ENCODE measurements around the gene STAT4. TPM values are rescaled to one million over a fixed set of nuclear protein-coding genes. Genes with fewer than 3 reads are reported as not detected.

STAT4 gene
- total RNA-seq, 4 donors from 2014 or later, result 3.1 to 9.1 TPM; not detected in 2

DNA sequence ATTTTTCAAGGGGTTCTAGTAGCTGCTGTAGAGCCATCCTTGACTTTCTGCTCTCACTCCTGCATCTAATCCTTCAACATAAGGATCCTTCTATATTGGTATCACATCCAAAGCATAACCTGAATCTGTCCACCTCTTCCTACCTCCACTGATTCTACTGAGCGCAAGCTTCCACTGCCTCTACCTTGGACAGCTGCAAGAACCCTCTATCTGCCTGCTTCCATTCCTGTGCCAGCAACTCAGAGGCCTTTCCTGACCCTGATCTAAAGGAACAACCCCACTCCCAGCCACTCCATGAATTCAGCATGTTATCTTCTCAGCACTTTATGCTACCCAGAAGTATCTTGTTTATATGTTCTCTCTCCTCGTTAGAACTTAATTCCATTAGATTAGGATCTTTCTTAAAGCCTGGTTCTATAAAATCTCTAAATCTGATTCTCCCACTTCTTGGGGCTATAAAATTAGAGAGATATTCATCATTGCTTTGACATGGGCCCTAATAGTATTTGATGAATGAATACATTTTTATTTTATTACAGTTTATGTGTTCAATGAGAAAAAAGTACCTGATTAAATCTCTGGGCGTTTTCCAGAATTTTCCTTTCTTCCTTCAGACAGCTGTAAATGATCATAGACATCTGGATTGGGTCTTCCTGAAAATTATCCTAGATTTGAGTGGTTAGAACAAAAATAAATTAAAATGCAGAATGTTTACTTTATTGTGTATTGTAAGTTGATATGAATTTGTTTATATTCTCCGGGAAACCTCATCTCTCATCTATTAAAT lies 143.6 kb downstream of the STAT4 start:
- intact Hi-C loops (cut with DNase I; ENCODE audit: low total_unique reads) (no loop called here), in situ Hi-C loops (cut with MboI; ENCODE audit: low pct_ligation_motif_present in 1 of 4, low pct_unique_long_range_greater_than_20kb in 1 of 4, low sequenced_read_pairs in 3 of 4) (loop anchor here in 1 of 4 donors (25.0 kb wide), 1 partner anchor 120 kb away; the partner anchor contains the start of gene GLS)
- Histone ChIP-seq H3K27ac (no peak overlapping the region), H3K4me1 (peaks cover 0 to 29% (median 8%) of the 10 kb centered on the region in 4 donors), H3K36me3 (peaks cover 0 to 64% (median 30%) of the 10 kb centered on the region in 4 donors), H3K9me3 (no peaks in the 10 kb centered on the region), H3K27me3 (no peaks in the 10 kb centered on the region), H3K4me3 (no peak overlapping the region)
- no peak for DNase-seq
- WGBS, 2 donors (ENCODE audit: low coverage in 1 of 2), result 80 to 81% methylated on average over 3 to 4 of the region's 4 CpGs
- no peak for TF ChIP-seq POLR2A (IDR thresholded peaks at IDR 0.05)
- no peak for TF ChIP-seq POLR2AphosphoS5 (IDR thresholded peaks at IDR 0.05)
- TF ChIP-seq EP300 (IDR thresholded peaks at IDR 0.05; ENCODE audit: low read depth), result no peak
- TF ChIP-seq, protein P1, sequence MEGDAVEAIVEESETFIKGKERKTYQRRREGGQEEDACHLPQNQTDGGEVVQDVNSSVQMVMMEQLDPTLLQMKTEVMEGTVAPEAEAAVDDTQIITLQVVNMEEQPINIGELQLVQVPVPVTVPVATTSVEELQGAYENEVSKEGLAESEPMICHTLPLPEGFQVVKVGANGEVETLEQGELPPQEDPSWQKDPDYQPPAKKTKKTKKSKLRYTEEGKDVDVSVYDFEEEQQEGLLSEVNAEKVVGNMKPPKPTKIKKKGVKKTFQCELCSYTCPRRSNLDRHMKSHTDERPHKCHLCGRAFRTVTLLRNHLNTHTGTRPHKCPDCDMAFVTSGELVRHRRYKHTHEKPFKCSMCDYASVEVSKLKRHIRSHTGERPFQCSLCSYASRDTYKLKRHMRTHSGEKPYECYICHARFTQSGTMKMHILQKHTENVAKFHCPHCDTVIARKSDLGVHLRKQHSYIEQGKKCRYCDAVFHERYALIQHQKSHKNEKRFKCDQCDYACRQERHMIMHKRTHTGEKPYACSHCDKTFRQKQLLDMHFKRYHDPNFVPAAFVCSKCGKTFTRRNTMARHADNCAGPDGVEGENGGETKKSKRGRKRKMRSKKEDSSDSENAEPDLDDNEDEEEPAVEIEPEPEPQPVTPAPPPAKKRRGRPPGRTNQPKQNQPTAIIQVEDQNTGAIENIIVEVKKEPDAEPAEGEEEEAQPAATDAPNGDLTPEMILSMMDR (IDR thresholded peaks at IDR 0.05), result no peak

DNA sequence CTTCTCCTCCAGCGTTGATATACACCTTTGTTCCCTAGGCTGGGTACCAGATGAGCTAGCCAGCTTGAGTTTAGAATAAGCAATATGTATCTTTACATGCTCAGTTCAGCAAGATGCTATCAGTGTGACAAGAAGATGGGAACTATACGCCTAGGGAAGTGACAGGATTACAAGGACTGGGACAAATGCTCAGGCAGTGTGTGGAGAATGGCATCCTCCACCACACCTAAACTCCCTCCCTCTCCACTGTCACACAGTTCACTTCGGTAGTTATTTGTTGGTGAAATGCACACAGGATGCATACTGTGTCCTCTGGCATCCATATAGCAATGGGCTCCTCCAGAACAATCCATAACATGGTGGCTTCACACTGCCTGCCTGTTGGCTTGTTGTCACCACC lies 144.5 kb downstream of the STAT4 start:
- Histone ChIP-seq H3K4me1 (peaks cover 0 to 20% (median 1%) of the 10 kb centered on the region in 4 donors), H3K36me3 (peaks cover 0 to 71% (median 30%) of the 10 kb centered on the region in 4 donors), H3K9me3 (no peaks in the 10 kb centered on the region), H3K27ac (no peak overlapping the region), H3K27me3 (no peaks in the 10 kb centered on the region), H3K4me3 (no peak overlapping the region)
- WGBS, 2 donors (ENCODE audit: low coverage in 1 of 2), result 96 to 100% methylated on average over 1 to 3 of the region's 3 CpGs
- in situ Hi-C loops (cut with MboI; ENCODE audit: low pct_ligation_motif_present in 1 of 4, low pct_unique_long_range_greater_than_20kb in 1 of 4, low sequenced_read_pairs in 3 of 4) (loop anchor here in 1 of 4 donors (25.0 kb wide), 1 partner anchor 119 kb away; the partner anchor contains the start of gene GLS), intact Hi-C loops (cut with DNase I; ENCODE audit: low total_unique reads) (no loop called here)
- no peak for DNase-seq
- TF ChIP-seq, protein P1 (IDR thresholded peaks at IDR 0.05), result no peak
- TF ChIP-seq POLR2A (IDR thresholded peaks at IDR 0.05), result no peak
- TF ChIP-seq POLR2AphosphoS5 (IDR thresholded peaks at IDR 0.05), result no peak
- no peak for TF ChIP-seq EP300 (IDR thresholded peaks at IDR 0.05; ENCODE audit: low read depth)

- Histone ChIP-seq H3K4me1 (peaks cover 0 to 6% (median 0%) of the 10 kb centered on the region in 4 donors), H3K4me3 (no peak overlapping the region), H3K27me3 (no peaks in the 10 kb centered on the region), H3K27ac (no peak overlapping the region), H3K9me3 (no peaks in the 10 kb centered on the region), H3K36me3 (peaks cover 0 to 83% (median 32%) of the 10 kb centered on the region in 4 donors)
- whole genome bisulfite sequencing, 2 donors (ENCODE audit: low coverage in 1 of 2), result 96% methylated on average over 4 to 6 of the region's 6 CpGs
- TF ChIP-seq, protein P1 (IDR thresholded peaks at IDR 0.05), result no peak
- TF ChIP-seq EP300 (IDR thresholded peaks at IDR 0.05; ENCODE audit: low read depth) (no peak), POLR2A (IDR thresholded peaks at IDR 0.05) (no peak), POLR2AphosphoS5 (IDR thresholded peaks at IDR 0.05) (no peak)
- no peak for DNase-seq
- intact Hi-C loops (cut with DNase I; ENCODE audit: low total_unique reads) (no loop called here), in situ Hi-C loops (cut with MboI; ENCODE audit: low pct_ligation_motif_present in 1 of 4, low pct_unique_long_range_greater_than_20kb in 1 of 4, low sequenced_read_pairs in 3 of 4) (loop anchor here in 1 of 4 donors (25.0 kb wide), 1 partner anchor 116 kb away; the partner anchor contains the start of gene GLS)
Measured at GRCh38 chr2:191003405-191004309, 147.1 kb downstream of the STAT4 start.

GRCh38 chr2:191001624-191002023 lies 149.2 kb downstream of the STAT4 start:
- Histone ChIP-seq H3K27me3 (no peaks in the 10 kb centered on the region), H3K27ac (no peak overlapping the region), H3K36me3 (peaks cover 0 to 88% (median 32%) of the 10 kb centered on the region in 4 donors), H3K9me3 (no peaks in the 10 kb centered on the region), H3K4me1 (peaks cover 0 to 7% (median 2%) of the 10 kb centered on the region in 4 donors), H3K4me3 (no peak overlapping the region)
- intact Hi-C loops (cut with DNase I; ENCODE audit: low total_unique reads) (no loop called here), in situ Hi-C loops (cut with MboI; ENCODE audit: low pct_ligation_motif_present in 1 of 4, low pct_unique_long_range_greater_than_20kb in 1 of 4, low sequenced_read_pairs in 3 of 4) (loop anchor here in 1 of 4 donors (25.0 kb wide), 1 partner anchor 114 kb away; the partner anchor contains the start of gene GLS)
- TF ChIP-seq POLR2A (IDR thresholded peaks at IDR 0.05) (no peak), POLR2AphosphoS5 (IDR thresholded peaks at IDR 0.05) (no peak), EP300 (IDR thresholded peaks at IDR 0.05; ENCODE audit: low read depth) (no peak)
- TF ChIP-seq, protein P1 (IDR thresholded peaks at IDR 0.05), result no peak
- 89 to 100% methylated on average over 2 to 3 of the region's 3 CpGs for WGBS, 2 donors (ENCODE audit: low coverage in 1 of 2)
- no peak for DNase-seq

All from transverse colon (tissue), 4 donors.